SU-DHL-6 (cell line): Measurements from ENCODE around the gene SHF.
"Not testable (repeated sequence)": the region's sequence is repeated elsewhere in the genome, so short reads cannot be mapped to it uniquely, and the experiment has no call there.

ENCODE experiments used
- H2AFZ ChIP-seq: fragments of 200-600 bp; sonication (generic); 2 replicates; pipeline ENCODE4 v1.6.1; 2014; ENCODE audit warnings: low read depth, mild to moderate bottlenecking, moderate library complexity, mixed read lengths, antibody characterized with exemption, low read length; ENCODE audit not compliant: severe bottlenecking
- H3F3A ChIP-seq: fragments of 200-600 bp; shearing (Covaris generic); 2 replicates; pipeline ENCODE4 v1.6.0; 2016; ENCODE audit warnings: antibody characterized with exemption, mild to moderate bottlenecking; ENCODE audit not compliant: insufficient read depth
- H3K27ac ChIP-seq: fragments of 200-600 bp; sonication (generic); 2 replicates; pipeline ENCODE4 v1.5.1; 2016; ENCODE audit warnings: low read depth, mild to moderate bottlenecking, low read length, moderate library complexity, mixed read lengths
- H3K27me3 ChIP-seq: fragments of 200-600 bp; sonication (generic), shearing (Covaris generic); 2 replicates; pipeline ENCODE4 v1.6.0; 2014; ENCODE audit warnings: mild to moderate bottlenecking, low read length
- H3K36me3 ChIP-seq: fragments of 200-600 bp; sonication (generic); 2 replicates; pipeline ENCODE4 v1.6.1; 2014; ENCODE audit warnings: mild to moderate bottlenecking, low read length, mixed read lengths
- H3K4me2 ChIP-seq: fragments of 300-600, 200-600 bp; shearing (Covaris generic), sonication (generic); 2 replicates; pipeline ENCODE4 v1.6.0; 2014; ENCODE audit warnings: low read length, low read depth, mild to moderate bottlenecking; ENCODE audit not compliant: poor library complexity, severe bottlenecking
- H3K4me3 ChIP-seq: fragments of 200-600 bp; sonication (generic); 2 replicates; pipeline ENCODE4 v1.5.1; 2014; ENCODE audit warnings: antibody characterized with exemption, low read length, mild to moderate bottlenecking, mixed read lengths; ENCODE audit not compliant: insufficient read depth, poor library complexity, severe bottlenecking
- H3K79me2 ChIP-seq: fragments of 200-600 bp; sonication (generic); 2 replicates; pipeline ENCODE4 v1.6.1; 2014; ENCODE audit warnings: mild to moderate bottlenecking, low read length, moderate library complexity; ENCODE audit not compliant: insufficient read depth
- H3K9ac ChIP-seq: fragments of 200-600 bp; sonication (generic); 2 replicates; pipeline ENCODE4 v1.7.0; 2014; ENCODE audit warnings: mild to moderate bottlenecking, low read length
- H3K9me2 ChIP-seq: fragments of 200-600 bp; sonication (generic); replicated peaks from 2 replicates; pipeline ENCODE4 v1.6.1; 2014; ENCODE audit warnings: low read length; ENCODE audit not compliant: insufficient read depth
- H3K9me3 ChIP-seq: fragments of 200-600 bp; sonication (generic); 2 replicates; pipeline ENCODE4 v1.6.1; 2014; ENCODE audit warnings: low read length, mixed read lengths; ENCODE audit not compliant: insufficient read depth
- H4K20me1 ChIP-seq: fragments of 200-600 bp; sonication (generic); 2 replicates; pipeline ENCODE4 v1.6.1; 2014; ENCODE audit warnings: low read depth, mild to moderate bottlenecking, antibody characterized with exemption, low read length, moderate library complexity, mixed read lengths
- CTCF ChIP-seq: fragments of 200-600 bp; sonication (generic); IDR thresholded peaks from one replicate; pipeline ENCODE4 v1.5.1; 2017; ENCODE audit warnings: antibody characterized with exemption, mild to moderate bottlenecking, low read length, moderate library complexity; ENCODE audit not compliant: insufficient read depth, poor library complexity, severe bottlenecking
- EZH2phosphoT487 ChIP-seq: fragments of 200-600 bp; sonication (generic), shearing (Covaris generic); conservative IDR thresholded peaks from 2 replicates; pipeline ENCODE4 v1.6.1; 2018; ENCODE audit warnings: mild to moderate bottlenecking, antibody characterized with exemption, low read length, moderate library complexity, mixed read lengths

The SHF gene

GRCh38 chr15:45136378-45136764 is 51.4 kb downstream of the SHF start:
- H2AFZ ChIP-seq, result no peak overlapping the region
- no peaks in the 10 kb centered on the region for H3F3A ChIP-seq
- H4K20me1 ChIP-seq, result no peaks in the 10 kb centered on the region
- no peaks in the 10 kb centered on the region for H3K27me3 ChIP-seq
- H3K4me3 ChIP-seq, result no peak overlapping the region
- H3K9me2 ChIP-seq, result no peaks in the 10 kb centered on the region
- TF ChIP-seq EZH2phosphoT487 (no peak), CTCF (no peak)
- H3K9ac ChIP-seq, result no peak overlapping the region
- no peaks in the 10 kb centered on the region for H3K9me3 ChIP-seq
- no peaks in the 10 kb centered on the region for H3K79me2 ChIP-seq
- H3K36me3 ChIP-seq, result no peaks in the 10 kb centered on the region
- no peak overlapping the region for H3K27ac ChIP-seq
- H3K4me2 ChIP-seq, result no peak overlapping the region

GRCh38 chr15:45135705-45136377 is 51.9 kb downstream of the SHF start:
- H3K27me3 ChIP-seq, H3K4me2 ChIP-seq, H2AFZ ChIP-seq: not testable (repeated sequence)

GRCh38 chr15:45134682-45135604 is 52.8 kb downstream of the SHF start:
- Histone ChIP-seq H3F3A (no peaks in the 10 kb centered on the region), H3K27ac (no peak overlapping the region), H3K36me3 (no peaks in the 10 kb centered on the region), H2AFZ (no peak overlapping the region), H3K4me3 (no peak overlapping the region), H3K9me3 (no peaks in the 10 kb centered on the region), H4K20me1 (no peaks in the 10 kb centered on the region), H3K9ac (no peak overlapping the region), H3K9me2 (no peaks in the 10 kb centered on the region), H3K79me2 (no peaks in the 10 kb centered on the region), H3K27me3 (no peaks in the 10 kb centered on the region), H3K4me2 (no peak overlapping the region)
- TF ChIP-seq CTCF (no peak), EZH2phosphoT487 (no peak)

More at GRCh38 chr15:45135705-45136377, 51.9 kb downstream of the SHF start:
- H3K27ac ChIP-seq, H3F3A ChIP-seq, H3K9me3 ChIP-seq, H3K4me3 ChIP-seq, H3K9me2 ChIP-seq, H3K9ac ChIP-seq, H3K79me2 ChIP-seq, H4K20me1 ChIP-seq, H3K36me3 ChIP-seq: not testable (repeated sequence)

GRCh38 chr15:45134046-45134445 is 53.7 kb downstream of the SHF start:
- TF ChIP-seq CTCF (no peak), EZH2phosphoT487 (no peak)
- Histone ChIP-seq H3K9me3 (no peaks in the 10 kb centered on the region), H3K27me3 (no peaks in the 10 kb centered on the region), H3K36me3 (no peaks in the 10 kb centered on the region), H4K20me1 (no peaks in the 10 kb centered on the region), H3K4me3 (no peak overlapping the region), H3K9me2 (no peaks in the 10 kb centered on the region), H3K79me2 (no peaks in the 10 kb centered on the region), H3K4me2 (no peak overlapping the region), H3K9ac (no peak overlapping the region), H2AFZ (no peak overlapping the region), H3F3A (no peaks in the 10 kb centered on the region), H3K27ac (no peak overlapping the region)
